Stimulated activated naive B cell treated with anti-CD40 and anti-IgM and Interleukin-4, amounts not matched to agents 10 μg/mL and 1 μg/mL and 100 μg/mL, for 72 hours (primary cell): ENCODE measurements around the gene EXT2.

Experiments used
- ATAC-seq, 2 donors: fragments of 150-1000 bp; cut with Tn5 transposase; replicated peaks; 2 replicates each; pipeline ENCODE4 v1.10.0; 2021; ENCODE audit warnings: moderate library complexity in 1 of 2
- DNase-seq: peaks from one replicate; pipeline ENCODE4 v3.0.0; 2021
- H3K27ac Mint-ChIP-seq: one replicate; pipeline ENCODE4 v1.8.0; 2022; ENCODE audit warnings: mild to moderate bottlenecking, mixed read lengths
- H3K27me3 Mint-ChIP-seq, 2 donors: one replicate each; pipeline ENCODE4 v1.8.0; 2022; ENCODE audit warnings: mixed read lengths in 2 of 2
- H3K36me3 Mint-ChIP-seq, 2 donors: one replicate each; pipeline ENCODE4 v1.8.0; 2022; ENCODE audit warnings: mixed read lengths in 2 of 2, mild to moderate bottlenecking in 1 of 2
- H3K4me1 Mint-ChIP-seq, 2 donors: one replicate each; pipeline ENCODE4 v1.8.0; 2022; ENCODE audit warnings: mixed read lengths in 2 of 2, mild to moderate bottlenecking in 1 of 2
- H3K4me3 Mint-ChIP-seq, 2 donors: one replicate each; pipeline ENCODE4 v1.8.0; 2022; ENCODE audit warnings: mild to moderate bottlenecking in 2 of 2, mixed read lengths in 2 of 2, moderate library complexity in 1 of 2
- H3K9me3 Mint-ChIP-seq, 2 donors: one replicate each; pipeline ENCODE4 v1.8.0; 2022; ENCODE audit warnings: mixed read lengths in 2 of 2, mild to moderate bottlenecking in 1 of 2

Gene EXT2

GRCh38 chr11:44199816-44200215 is 104.3 kb downstream of the EXT2 start:
- no peak for ATAC-seq
- H3K9me3 Mint-ChIP-seq: peaks cover 0 to 2% of the 10 kb centered on the region in 2 donors
- H3K36me3 Mint-ChIP-seq: peaks cover 37 to 67% of the 10 kb centered on the region in 2 donors
- H3K27me3 Mint-ChIP-seq: no peaks in the 10 kb centered on the region
- DNase-seq: no peak
- no peak overlapping the region for H3K27ac Mint-ChIP-seq
- H3K4me1 Mint-ChIP-seq: peaks cover 0 to 6% of the 10 kb centered on the region in 2 donors
- no peak overlapping the region for H3K4me3 Mint-ChIP-seq

GRCh38 chr11:44203270-44204043 is 108.0 kb downstream of the EXT2 start:
- H3K4me1 Mint-ChIP-seq: no peaks in the 10 kb centered on the region
- peaks cover 43 to 64% of the 10 kb centered on the region in 2 donors for H3K36me3 Mint-ChIP-seq
- no peak overlapping the region for H3K27ac Mint-ChIP-seq
- H3K4me3 Mint-ChIP-seq: no peak overlapping the region
- no peak for ATAC-seq
- H3K9me3 Mint-ChIP-seq: no peaks in the 10 kb centered on the region
- H3K27me3 Mint-ChIP-seq: no peaks in the 10 kb centered on the region
- no peak for DNase-seq

GRCh38 chr11:44205352-44205751 is 109.9 kb downstream of the EXT2 start:
- no peak for ATAC-seq
- Mint-ChIP-seq H3K27ac (no peak overlapping the region), H3K4me3 (no peak overlapping the region), H3K4me1 (no peaks in the 10 kb centered on the region), H3K36me3 (peaks cover 40 to 65% of the 10 kb centered on the region in 2 donors), H3K27me3 (no peaks in the 10 kb centered on the region), H3K9me3 (no peaks in the 10 kb centered on the region)
- DNase-seq: no peak

- no peaks in the 10 kb centered on the region for H3K4me1 Mint-ChIP-seq
- H3K9me3 Mint-ChIP-seq: no peaks in the 10 kb centered on the region
- DNase-seq (no peak), ATAC-seq (no peak)
- peaks cover 38 to 65% of the 10 kb centered on the region in 2 donors for H3K36me3 Mint-ChIP-seq
- H3K27me3 Mint-ChIP-seq: no peaks in the 10 kb centered on the region
- no peak overlapping the region for H3K4me3 Mint-ChIP-seq
- H3K27ac Mint-ChIP-seq: no peak overlapping the region
Measured at GRCh38 chr11:44205836-44206235, 110.4 kb downstream of the EXT2 start.

- Mint-ChIP-seq H3K4me1 (no peaks in the 10 kb centered on the region), H3K27me3 (no peaks in the 10 kb centered on the region), H3K9me3 (peaks cover 2 to 5% of the 10 kb centered on the region in 2 donors), H3K36me3 (peaks cover 42 to 64% of the 10 kb centered on the region in 2 donors), H3K4me3 (no peak overlapping the region), H3K27ac (peak overlapping the region; percentile 3)
- DNase-seq (no peak), ATAC-seq (no peak)
Measured at GRCh38 chr11:44207292-44207691, 111.8 kb downstream of the EXT2 start.

- no peak overlapping the region for H3K4me3 Mint-ChIP-seq
- H3K27ac Mint-ChIP-seq: no peak overlapping the region
- peaks cover 48 to 70% of the 10 kb centered on the region in 2 donors for H3K36me3 Mint-ChIP-seq
- no peaks in the 10 kb centered on the region for H3K27me3 Mint-ChIP-seq
- no peaks in the 10 kb centered on the region for H3K4me1 Mint-ChIP-seq
- DNase-seq (no peak), ATAC-seq (no peak)
- H3K9me3 Mint-ChIP-seq: peaks cover 8 to 9% of the 10 kb centered on the region in 2 donors
Measured at GRCh38 chr11:44208976-44209603, 113.6 kb downstream of the EXT2 start.

- Mint-ChIP-seq H3K4me1 (no peaks in the 10 kb centered on the region), H3K27me3 (no peaks in the 10 kb centered on the region), H3K36me3 (peaks cover 44 to 68% of the 10 kb centered on the region in 2 donors), H3K27ac (no peak overlapping the region), H3K4me3 (no peak overlapping the region), H3K9me3 (peaks cover 8 to 9% of the 10 kb centered on the region in 2 donors)
- no peak for DNase-seq
- ATAC-seq: no peak
Measured at GRCh38 chr11:44212128-44212527, 116.7 kb downstream of the EXT2 start.

- peaks cover 40 to 70% of the 10 kb centered on the region in 2 donors for H3K36me3 Mint-ChIP-seq
- DNase-seq: no peak
- H3K4me1 Mint-ChIP-seq: no peaks in the 10 kb centered on the region
- H3K9me3 Mint-ChIP-seq: peaks cover 8 to 9% of the 10 kb centered on the region in 2 donors
- H3K4me3 Mint-ChIP-seq: no peak overlapping the region
- no peaks in the 10 kb centered on the region for H3K27me3 Mint-ChIP-seq
- no peak overlapping the region for H3K27ac Mint-ChIP-seq
- no peak for ATAC-seq
Measured at GRCh38 chr11:44213148-44213547, 117.7 kb downstream of the EXT2 start.

- no peak overlapping the region for H3K27ac Mint-ChIP-seq
Measured at GRCh38 chr11:44217432-44217831, 122.0 kb downstream of the EXT2 start.

GRCh38 chr11:44219830-44220796 is 124.6 kb downstream of the EXT2 start:
- Mint-ChIP-seq H3K36me3 (peaks cover 16 to 39% of the 10 kb centered on the region in 2 donors), H3K4me3 (no peak overlapping the region), H3K9me3 (no peaks in the 10 kb centered on the region), H3K4me1 (no peaks in the 10 kb centered on the region), H3K27me3 (no peaks in the 10 kb centered on the region), H3K27ac (no peak overlapping the region)
- ATAC-seq: no peak
- DNase-seq: no peak

More at GRCh38 chr11:44217432-44217831, 122.0 kb downstream of the EXT2 start:
- Mint-ChIP-seq H3K4me1 (no peaks in the 10 kb centered on the region), H3K9me3 (peaks cover 3 to 4% of the 10 kb centered on the region in 2 donors), H3K27me3 (no peaks in the 10 kb centered on the region), H3K36me3 (peaks cover 27 to 55% of the 10 kb centered on the region in 2 donors), H3K4me3 (no peak overlapping the region)
- DNase-seq (no peak), ATAC-seq (no peak)

- H3K36me3 Mint-ChIP-seq: peaks cover 11 to 36% of the 10 kb centered on the region in 2 donors
- H3K27me3 Mint-ChIP-seq: no peaks in the 10 kb centered on the region
- no peak overlapping the region for H3K4me3 Mint-ChIP-seq
- ATAC-seq: no peak
- H3K27ac Mint-ChIP-seq: no peak overlapping the region
- no peaks in the 10 kb centered on the region for H3K4me1 Mint-ChIP-seq
- H3K9me3 Mint-ChIP-seq: no peaks in the 10 kb centered on the region
- DNase-seq: no peak
Measured at GRCh38 chr11:44221456-44221855, 126.0 kb downstream of the EXT2 start.

- Mint-ChIP-seq H3K4me3 (no peak overlapping the region), H3K4me1 (no peaks in the 10 kb centered on the region), H3K27ac (no peak overlapping the region), H3K27me3 (no peaks in the 10 kb centered on the region), H3K36me3 (peaks cover 8 to 34% of the 10 kb centered on the region in 2 donors), H3K9me3 (no peaks in the 10 kb centered on the region)
- no peak for DNase-seq
- ATAC-seq: no peak
Measured at GRCh38 chr11:44221992-44222391, 126.5 kb downstream of the EXT2 start.

- H3K27me3 Mint-ChIP-seq: no peaks in the 10 kb centered on the region
Measured at GRCh38 chr11:44223238-44223637, 127.8 kb downstream of the EXT2 start.

GRCh38 chr11:44224867-44225501 is 129.5 kb downstream of the EXT2 start:
- Mint-ChIP-seq H3K27me3 (no peaks in the 10 kb centered on the region), H3K36me3 (peaks cover 5 to 30% of the 10 kb centered on the region in 2 donors), H3K9me3 (no peaks in the 10 kb centered on the region), H3K27ac (no peak overlapping the region), H3K4me3 (no peak overlapping the region), H3K4me1 (no peaks in the 10 kb centered on the region)
- DNase-seq (no peak), ATAC-seq (no peak)

More at GRCh38 chr11:44223238-44223637, 127.8 kb downstream of the EXT2 start:
- no peaks in the 10 kb centered on the region for H3K9me3 Mint-ChIP-seq
- H3K4me3 Mint-ChIP-seq: no peak overlapping the region
- DNase-seq (no peak), ATAC-seq (no peak)
- H3K36me3 Mint-ChIP-seq: peaks cover 7 to 32% of the 10 kb centered on the region in 2 donors
- H3K4me1 Mint-ChIP-seq: no peaks in the 10 kb centered on the region
- no peak overlapping the region for H3K27ac Mint-ChIP-seq
